ENCODE results near the gene MIB1. TPM values are rescaled to one million over a fixed set of nuclear protein-coding genes. Genes with fewer than 3 reads are reported as not detected.

Gene MIB1
- total and polyA plus RNA-seq, 10 of the 15 experiments (the other 5 are each of a cell fraction or from before 2014, with no cell fraction given), result 2.3 to 27.5 (median 10.4) TPM

DNA sequence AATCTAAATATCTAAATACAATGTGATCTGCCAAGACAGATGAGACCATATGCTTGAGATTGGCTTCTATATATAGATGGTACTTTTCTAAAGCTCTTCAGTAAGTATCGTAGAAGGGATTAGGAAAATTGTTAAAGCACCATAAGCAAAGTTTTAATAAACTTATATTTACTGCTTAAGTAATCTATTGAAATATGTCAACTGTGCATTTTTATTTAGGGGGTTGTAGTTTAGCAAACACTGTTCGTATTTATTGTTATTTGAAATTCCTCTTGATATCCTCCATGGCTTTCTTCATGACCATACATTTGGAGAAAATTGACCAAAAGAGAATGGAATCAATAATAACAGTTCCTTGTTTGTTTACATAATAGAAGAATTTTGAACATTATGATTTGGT is 102.7 kb downstream of the MIB1 start:
- no peaks in the 10 kb centered on the region for H3K79me2 ChIP-seq (ENCODE audit: control insufficient read depth, insufficient read depth, low read length)
- BruUV-seq (replicated peaks), result no TSS peak
- FAIRE-seq (no peak), DNase-seq (ENCODE audit: low read depth, low spot score) (no peak), ATAC-seq (no peak)
- H3K4me1 ChIP-seq (ENCODE audit: control insufficient read depth, insufficient read depth, low read length), result no peaks in the 10 kb centered on the region
- peaks cover 0 to 15% of the 10 kb centered on the region in 2 experiments for H3K36me3 ChIP-seq (ENCODE audit: control insufficient read depth in 2 of 2, insufficient read depth in 2 of 2, low read length in 1 of 2)
- H3K4me3 ChIP-seq, result no peak overlapping the region
- H3K9ac ChIP-seq (ENCODE audit: control insufficient read depth, insufficient read depth, low read length), result no peak overlapping the region
- no peak overlapping the region for H3K27ac ChIP-seq (ENCODE audit: control insufficient read depth, insufficient read depth)
- 94% methylated on average over 2 of the region's 2 CpGs for WGBS (ENCODE audit: insufficient coverage, insufficient replicate concordance, low lambda C conversion rate, missing lambda C conversion rate)
- RAD21 ChIA-PET (ENCODE audit: unreplicated experiment), result no interaction called here
- POLR2A ChIA-PET, result no interaction called here
- H3K27me3 ChIP-seq (replicated peaks in 1 of 2; ENCODE audit: control insufficient read depth in 2 of 2, insufficient read depth in 2 of 2, low read length in 1 of 2), result no peaks in the 10 kb centered on the region
- H4K20me1 ChIP-seq (ENCODE audit: control insufficient read depth, insufficient read depth), result no peaks in the 10 kb centered on the region
- in situ Hi-C loops (cut with MboI), result no loop called here
- no peak overlapping the region for H2AFZ ChIP-seq (ENCODE audit: control insufficient read depth, low read depth, low read length)
- CTCF ChIA-PET, result interaction anchor here (0.8 to 1.8 kb wide), 3 partner anchors 23 to 353 kb away, joined by 3 to 8 read pairs (median 3); no protein-coding TSS in a partner anchor
- no peak overlapping the region for H3K4me2 ChIP-seq (ENCODE audit: control insufficient read depth, insufficient read depth)
- intact Hi-C loops (cut with micrococcal nuclease; ENCODE audit: unreplicated experiment), result no loop called here
- H3K9me3 ChIP-seq (replicated peaks; ENCODE audit: control insufficient read depth, insufficient read depth, low read length), result no peaks in the 10 kb centered on the region
- no peak for TF ChIP-seq ZNF207 (IDR thresholded peaks at IDR 0.05; ENCODE audit: borderline replicate concordance)
- no peak for TF ChIP-seq SUZ12 (IDR thresholded peaks at IDR 0.05; ENCODE audit: unreplicated experiment)
- TF ChIP-seq SMC3 (IDR thresholded peaks at IDR 0.05; ENCODE audit: borderline replicate concordance, low read length), result no peak
- TF ChIP-seq PAX8 (IDR thresholded peaks at IDR 0.05), result no peak
- TF ChIP-seq CREM (IDR thresholded peaks at IDR 0.05; ENCODE audit: low read depth), result no peak
- no peak for TF ChIP-seq KLF5 (IDR thresholded peaks at IDR 0.05; ENCODE audit: partially characterized antibody)
- no peak for TF ChIP-seq ZNF592 (IDR thresholded peaks at IDR 0.05)
- no peak for TF ChIP-seq GATAD2B (conservative IDR thresholded peaks at IDR 0.05; ENCODE audit: low read depth)
- TF ChIP-seq SIN3A (IDR thresholded peaks at IDR 0.05; ENCODE audit: low read depth, low read length), result no peak
- no peak for TF ChIP-seq MYC (IDR thresholded peaks at IDR 0.05; ENCODE audit: insufficient read depth, insufficient read length, insufficient replicate concordance, low read length, severe bottlenecking)
- TF ChIP-seq NKRF (conservative IDR thresholded peaks at IDR 0.05), result no peak
- TF ChIP-seq SRF (IDR thresholded peaks at IDR 0.05; ENCODE audit: low read depth in 2 of 2, low read length in 2 of 2), result no peak
- TF ChIP-seq, protein P1, sequence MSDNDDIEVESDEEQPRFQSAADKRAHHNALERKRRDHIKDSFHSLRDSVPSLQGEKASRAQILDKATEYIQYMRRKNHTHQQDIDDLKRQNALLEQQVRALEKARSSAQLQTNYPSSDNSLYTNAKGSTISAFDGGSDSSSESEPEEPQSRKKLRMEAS (IDR thresholded peaks at IDR 0.05; ENCODE audit: low read depth, low read length), result no peak
- no peak for TF ChIP-seq ETV6 (conservative IDR thresholded peaks at IDR 0.05 in 1 of 2, IDR thresholded peaks at IDR 0.05 in 1 of 2; ENCODE audit: borderline replicate concordance in 1 of 2, low read depth in 1 of 2)
- SMC1A ChIA-PET (ENCODE audit: uncharacterized antibody, unreplicated experiment), result interaction anchor here (0.7 to 2.3 kb wide), 3 partner anchors 9 to 41 kb away, joined by 3 to 7 read pairs (median 5); no protein-coding TSS in a partner anchor
